Vagina (tissue), 2 donors: Measurements from ENCODE around the gene PTPRG. TPM values are rescaled to one million over a fixed set of nuclear protein-coding genes. Genes with fewer than 3 reads are reported as not detected.

ENCODE experiments used
- DNase-seq, 2 donors: peaks; one replicate each; pipeline ENCODE4 v3.0.0-alpha.2; 2017; ENCODE audit errors: extremely low spot score in 2 of 2
- H3K27ac ChIP-seq: fragments of 200-600 bp; sonication (generic); one replicate; pipeline ENCODE4 v1.5.1; 2019
- H3K27me3 ChIP-seq: fragments of 200-600 bp; sonication (generic); one replicate; pipeline ENCODE4 v1.5.1; 2019
- H3K36me3 ChIP-seq, 2 donors: fragments of 200-600 bp; sonication (generic); one replicate each; pipeline ENCODE4 v1.5.1; 2017 to 2019
- H3K4me1 ChIP-seq: fragments of 200-600 bp; sonication (generic); one replicate; pipeline ENCODE4 v1.5.1; 2019
- H3K4me3 ChIP-seq, 2 donors: fragments of 200-600 bp; sonication (generic); 1 replicate in 1 of 2; 2 replicates in 1 of 2; pipeline ENCODE4 v1.5.1; 2016 to 2019
- H3K9me3 ChIP-seq: fragments of 200-600 bp; sonication (generic); one replicate; pipeline ENCODE4 v1.5.1; 2019
- POLR2A ChIP-seq, 2 donors: fragments of 450-650 bp; IDR thresholded peaks; one replicate each; pipeline ENCODE4 v1.6.1; 2017; ENCODE audit warnings: antibody characterized with exemption in 2 of 2, mild to moderate bottlenecking in 2 of 2, moderate library complexity in 2 of 2
- POLR2AphosphoS5 ChIP-seq, 2 donors: sonication (generic); formaldehyde crosslinking; IDR thresholded peaks; one replicate each; pipeline ENCODE4 v1.9.0; 2017; ENCODE audit warnings: antibody characterized with exemption in 2 of 2, mild to moderate bottlenecking in 2 of 2, low read depth in 1 of 2; ENCODE audit not compliant: insufficient read depth in 1 of 2
- intact Hi-C: fragments of 100-400 bp; cut with DNase I; formaldehyde crosslinking; loops from one replicate; pipeline ENCODE4 v1.15.1; 2023
- total RNA-seq: library from RNA; depleted of rRNA; stranded (reverse); fragments of >200 nt; gene quantifications from one replicate; pipeline ENCODE4 v1.2.3, GENCODE V29; 2016
- TF ChIP-seq, protein P1 (sequence below), 3 experiments: fragments of 450-650 bp in 2 of 3; fragments of 200-600 bp in 1 of 3; sonication (generic) in 1 of 3; IDR thresholded peaks; one replicate each; pipeline ENCODE4 v1.5.1; 2017 to 2019; ENCODE audit warnings: antibody characterized with exemption in 3 of 3, mild to moderate bottlenecking in 2 of 3, moderate library complexity in 2 of 3

The PTPRG gene
- total RNA-seq, 1 donor from 2014 or later = 47.6 TPM

DNA sequence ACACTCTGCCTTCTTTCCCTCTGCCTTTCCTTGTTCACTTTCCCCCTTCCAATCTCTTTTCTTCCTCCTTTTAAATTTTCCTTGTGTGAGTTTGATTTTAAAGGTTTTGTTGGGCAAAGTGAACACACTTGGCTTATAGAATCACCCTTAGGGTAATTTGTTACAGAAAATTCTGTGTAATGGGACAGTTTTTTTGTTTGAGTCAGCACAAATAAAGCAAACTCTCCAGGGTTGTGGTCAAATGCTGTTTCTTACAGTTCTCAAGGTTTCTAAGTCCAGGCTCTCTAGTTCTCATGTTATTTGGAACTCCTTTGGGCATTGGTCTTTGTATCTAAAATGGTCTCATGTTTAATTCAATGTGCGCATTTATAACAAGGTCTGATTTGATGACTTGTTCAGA, 307.1 kb downstream of the PTPRG start:
- Histone ChIP-seq H3K27ac (no peak overlapping the region), H3K36me3 (no peaks in the 10 kb centered on the region), H3K4me3 (no peak overlapping the region), H3K27me3 (no peaks in the 10 kb centered on the region), H3K9me3 (no peaks in the 10 kb centered on the region), H3K4me1 (peaks cover 2% of the 10 kb centered on the region)
- intact Hi-C loops = loop anchor here (10.0 kb wide), 1 partner anchor 316 kb away; no protein-coding TSS in a partner anchor
- no peak for TF ChIP-seq POLR2A (IDR thresholded peaks at IDR 0.05)
- TF ChIP-seq, protein P1, sequence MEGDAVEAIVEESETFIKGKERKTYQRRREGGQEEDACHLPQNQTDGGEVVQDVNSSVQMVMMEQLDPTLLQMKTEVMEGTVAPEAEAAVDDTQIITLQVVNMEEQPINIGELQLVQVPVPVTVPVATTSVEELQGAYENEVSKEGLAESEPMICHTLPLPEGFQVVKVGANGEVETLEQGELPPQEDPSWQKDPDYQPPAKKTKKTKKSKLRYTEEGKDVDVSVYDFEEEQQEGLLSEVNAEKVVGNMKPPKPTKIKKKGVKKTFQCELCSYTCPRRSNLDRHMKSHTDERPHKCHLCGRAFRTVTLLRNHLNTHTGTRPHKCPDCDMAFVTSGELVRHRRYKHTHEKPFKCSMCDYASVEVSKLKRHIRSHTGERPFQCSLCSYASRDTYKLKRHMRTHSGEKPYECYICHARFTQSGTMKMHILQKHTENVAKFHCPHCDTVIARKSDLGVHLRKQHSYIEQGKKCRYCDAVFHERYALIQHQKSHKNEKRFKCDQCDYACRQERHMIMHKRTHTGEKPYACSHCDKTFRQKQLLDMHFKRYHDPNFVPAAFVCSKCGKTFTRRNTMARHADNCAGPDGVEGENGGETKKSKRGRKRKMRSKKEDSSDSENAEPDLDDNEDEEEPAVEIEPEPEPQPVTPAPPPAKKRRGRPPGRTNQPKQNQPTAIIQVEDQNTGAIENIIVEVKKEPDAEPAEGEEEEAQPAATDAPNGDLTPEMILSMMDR (IDR thresholded peaks at IDR 0.05) = no peak
- TF ChIP-seq POLR2AphosphoS5 (IDR thresholded peaks at IDR 0.05; ENCODE audit: insufficient read depth in 1 of 2, low read depth in 1 of 2) = no peak
- DNase-seq = no peak

DNA sequence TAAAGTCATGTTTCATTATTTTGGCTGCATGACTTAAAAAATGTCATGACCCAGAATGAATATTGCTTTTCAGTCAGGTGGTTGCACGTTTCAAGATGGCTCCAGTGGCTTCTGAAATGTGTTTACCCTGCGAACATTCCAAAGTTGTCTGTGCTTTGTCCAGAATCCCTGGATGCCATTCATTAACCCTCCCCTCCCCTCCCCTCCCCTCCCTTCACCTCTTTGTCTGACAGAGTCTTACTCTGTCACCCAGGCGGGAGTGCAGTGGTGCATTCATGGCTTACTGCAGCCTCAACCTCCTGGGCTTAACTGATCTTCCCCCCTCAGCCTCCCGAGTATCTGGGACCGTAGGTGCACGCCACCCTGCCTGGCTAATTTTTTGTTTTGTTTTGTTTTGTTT, 308.0 kb downstream of the PTPRG start:
- Histone ChIP-seq H3K4me1 (no peaks in the 10 kb centered on the region), H3K36me3 (no peaks in the 10 kb centered on the region), H3K4me3 (no peak overlapping the region), H3K9me3 (no peaks in the 10 kb centered on the region), H3K27me3 (no peaks in the 10 kb centered on the region), H3K27ac (no peak overlapping the region)
- intact Hi-C loops = loop anchor here (10.0 kb wide), 1 partner anchor 315 kb away; no protein-coding TSS in a partner anchor
- TF ChIP-seq, protein P1 (IDR thresholded peaks at IDR 0.05) = no peak
- TF ChIP-seq POLR2AphosphoS5 (IDR thresholded peaks at IDR 0.05; ENCODE audit: insufficient read depth in 1 of 2, low read depth in 1 of 2) (no peak), POLR2A (IDR thresholded peaks at IDR 0.05) (no peak)
- DNase-seq = no peak

DNA sequence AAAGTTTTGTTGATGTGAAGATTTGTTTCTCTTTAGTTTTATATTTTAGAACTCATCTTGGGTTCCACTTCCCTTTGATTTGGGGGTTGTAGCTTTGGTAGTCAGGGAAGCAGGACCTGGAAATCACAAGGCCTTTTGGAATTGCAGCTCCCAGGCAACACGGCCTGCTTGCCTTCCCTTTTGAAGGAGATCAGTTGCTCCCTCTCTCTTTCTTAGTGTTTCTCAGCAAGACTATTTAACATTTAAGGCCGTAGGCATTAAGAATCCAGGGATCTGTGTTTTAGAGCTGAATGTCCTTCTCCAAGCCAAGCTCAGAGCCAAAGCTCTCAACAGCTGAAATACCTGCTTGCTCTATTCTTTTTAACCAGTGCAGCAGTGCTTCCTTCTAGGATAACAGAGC, 310.3 kb downstream of the PTPRG start:
- Histone ChIP-seq H3K4me3 (no peak overlapping the region), H3K9me3 (no peaks in the 10 kb centered on the region), H3K27me3 (no peaks in the 10 kb centered on the region), H3K4me1 (no peaks in the 10 kb centered on the region), H3K27ac (no peak overlapping the region), H3K36me3 (no peaks in the 10 kb centered on the region)
- DNase-seq = no peak
- TF ChIP-seq, protein P1 (IDR thresholded peaks at IDR 0.05) = no peak
- TF ChIP-seq POLR2AphosphoS5 (IDR thresholded peaks at IDR 0.05; ENCODE audit: insufficient read depth in 1 of 2, low read depth in 1 of 2) (no peak), POLR2A (IDR thresholded peaks at IDR 0.05) (no peak)
- intact Hi-C loops = no loop called here

DNA sequence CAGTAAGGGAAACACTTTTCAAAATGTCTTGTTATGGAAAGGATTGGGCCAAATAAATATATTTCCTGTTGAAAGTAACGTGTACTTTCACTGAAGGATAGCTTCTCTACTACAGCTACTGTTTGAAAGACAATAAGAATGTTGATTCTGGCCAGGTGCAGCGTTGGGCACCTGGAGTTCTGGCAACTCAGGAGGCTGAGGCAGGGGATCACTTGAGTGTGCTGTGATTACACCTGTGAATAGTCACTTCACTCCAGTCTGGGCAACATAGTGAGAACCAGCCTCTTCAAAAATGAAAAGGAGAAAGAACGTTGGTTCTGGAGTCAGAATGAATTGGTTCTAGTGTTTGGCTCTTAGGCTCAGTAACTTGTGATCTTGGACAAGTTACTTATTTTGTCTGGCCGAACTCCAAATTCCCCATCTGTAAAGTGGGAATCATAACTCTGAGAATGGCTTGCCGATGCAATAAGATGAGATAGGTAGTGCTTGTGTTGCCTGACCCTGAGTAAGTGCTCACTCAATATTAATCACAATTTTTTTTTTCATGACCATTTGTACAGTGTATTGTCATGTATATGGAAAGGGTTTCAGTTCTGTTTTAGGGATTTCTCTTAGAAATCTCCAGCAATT, 310.8 kb downstream of the PTPRG start:
- TF ChIP-seq POLR2A (IDR thresholded peaks at IDR 0.05) = no peak
- no peak overlapping the region for H3K4me3 ChIP-seq
- H3K36me3 ChIP-seq = no peaks in the 10 kb centered on the region
- DNase-seq = no peak
- no peaks in the 10 kb centered on the region for H3K4me1 ChIP-seq
- H3K27ac ChIP-seq = no peak overlapping the region
- no peaks in the 10 kb centered on the region for H3K9me3 ChIP-seq
- H3K27me3 ChIP-seq = no peaks in the 10 kb centered on the region
- intact Hi-C loops = no loop called here

DNA sequence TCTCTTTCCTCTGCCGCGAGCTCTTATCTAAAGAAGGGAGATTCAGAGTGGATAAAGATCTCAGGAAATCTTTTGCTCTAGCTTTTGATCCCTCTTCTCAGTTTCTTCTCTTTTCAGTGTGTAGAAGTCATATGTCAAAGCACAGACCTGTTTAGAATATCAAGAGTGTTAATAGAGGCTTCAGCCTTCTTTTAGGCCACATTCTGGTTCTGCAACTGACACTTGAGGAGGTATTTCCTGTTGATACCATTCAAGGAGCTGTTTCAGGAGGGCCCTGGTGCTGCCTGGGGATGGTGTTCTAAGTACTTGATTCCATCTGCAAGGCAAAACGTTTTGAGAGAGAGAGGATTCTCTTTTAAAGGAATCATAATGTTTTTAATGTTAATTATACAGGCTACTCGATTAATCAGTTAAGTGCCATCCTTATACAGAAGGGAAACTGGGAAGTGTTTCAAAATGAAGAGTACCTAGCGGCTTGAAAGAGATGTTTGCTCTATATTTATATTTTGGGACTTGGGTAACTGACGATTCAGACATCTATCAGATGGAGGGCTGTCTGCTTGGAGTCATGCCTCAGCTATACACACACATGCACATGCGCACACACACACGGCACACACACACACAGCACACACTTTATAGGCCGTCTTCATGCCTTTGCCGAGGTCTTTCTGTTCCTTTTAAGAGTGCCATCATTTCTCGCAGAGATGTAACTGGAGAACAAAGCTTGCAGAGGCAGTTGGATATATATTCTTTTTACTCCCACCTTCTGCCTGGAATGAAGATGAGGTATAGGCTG, 313.9 kb downstream of the PTPRG start:
- TF ChIP-seq, protein P1 (IDR thresholded peaks at IDR 0.05) = no peak
- TF ChIP-seq POLR2A (IDR thresholded peaks at IDR 0.05) (no peak), POLR2AphosphoS5 (IDR thresholded peaks at IDR 0.05; ENCODE audit: insufficient read depth in 1 of 2, low read depth in 1 of 2) (no peak)
- Histone ChIP-seq H3K4me1 (no peaks in the 10 kb centered on the region), H3K9me3 (no peaks in the 10 kb centered on the region), H3K36me3 (no peaks in the 10 kb centered on the region), H3K27ac (no peak overlapping the region), H3K4me3 (no peak overlapping the region), H3K27me3 (no peaks in the 10 kb centered on the region)
- intact Hi-C loops = no loop called here
- DNase-seq = no peak
